Astrocyte (in vitro differentiated cells and primary cell): ENCODE data around the gene CSNK2A1.

Experiments used
- EZH2 ChIP-seq: IDR thresholded peaks from 2 replicates; pipeline ENCODE4 v1.6.1; 2012; ENCODE audit warnings: mild to moderate bottlenecking, low read length, inconsistent platforms; ENCODE audit not compliant: insufficient read depth
- TF ChIP-seq, protein P1 (sequence below): IDR thresholded peaks from 2 replicates; pipeline ENCODE4 v1.5.1; 2011; ENCODE audit warnings: low read depth, mild to moderate bottlenecking, inconsistent platforms, low read length, moderate library complexity; ENCODE audit not compliant: insufficient read depth

DNA sequence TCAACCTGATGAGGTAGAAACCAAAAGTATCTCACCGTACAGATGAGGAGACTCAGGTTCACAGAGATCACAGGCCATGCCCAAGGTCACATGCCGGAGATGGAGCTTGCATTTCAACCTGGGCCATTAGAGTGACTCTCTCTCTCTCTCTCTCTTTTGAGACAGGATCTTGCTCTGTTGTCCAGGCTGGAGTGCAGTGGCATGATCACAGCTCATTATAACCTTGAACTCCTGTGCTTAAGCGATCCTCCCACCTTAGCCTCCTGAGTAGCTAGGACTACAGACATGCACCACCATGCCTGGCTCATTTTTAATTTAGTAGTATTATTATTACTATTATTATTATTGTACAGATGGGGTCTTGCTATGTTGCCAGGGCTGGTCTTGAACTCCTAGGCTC, 2.8 kb upstream of the CSNK2A1 start:
- TF ChIP-seq, protein P1, sequence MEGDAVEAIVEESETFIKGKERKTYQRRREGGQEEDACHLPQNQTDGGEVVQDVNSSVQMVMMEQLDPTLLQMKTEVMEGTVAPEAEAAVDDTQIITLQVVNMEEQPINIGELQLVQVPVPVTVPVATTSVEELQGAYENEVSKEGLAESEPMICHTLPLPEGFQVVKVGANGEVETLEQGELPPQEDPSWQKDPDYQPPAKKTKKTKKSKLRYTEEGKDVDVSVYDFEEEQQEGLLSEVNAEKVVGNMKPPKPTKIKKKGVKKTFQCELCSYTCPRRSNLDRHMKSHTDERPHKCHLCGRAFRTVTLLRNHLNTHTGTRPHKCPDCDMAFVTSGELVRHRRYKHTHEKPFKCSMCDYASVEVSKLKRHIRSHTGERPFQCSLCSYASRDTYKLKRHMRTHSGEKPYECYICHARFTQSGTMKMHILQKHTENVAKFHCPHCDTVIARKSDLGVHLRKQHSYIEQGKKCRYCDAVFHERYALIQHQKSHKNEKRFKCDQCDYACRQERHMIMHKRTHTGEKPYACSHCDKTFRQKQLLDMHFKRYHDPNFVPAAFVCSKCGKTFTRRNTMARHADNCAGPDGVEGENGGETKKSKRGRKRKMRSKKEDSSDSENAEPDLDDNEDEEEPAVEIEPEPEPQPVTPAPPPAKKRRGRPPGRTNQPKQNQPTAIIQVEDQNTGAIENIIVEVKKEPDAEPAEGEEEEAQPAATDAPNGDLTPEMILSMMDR = no peak
- TF ChIP-seq EZH2 = no peak
